CD4-positive, alpha-beta T cell treated with Interleukin-10 for 1 hour (primary cell): ENCODE results near the gene HIPK2.
A peak's percentile ranks its signal among the peaks of the same experiment; 100 is the strongest.

Source experiments
- DNase-seq: peaks from one replicate; pipeline ENCODE4 v3.0.0-alpha.2; 2020

HIPK2 gene

DNA sequence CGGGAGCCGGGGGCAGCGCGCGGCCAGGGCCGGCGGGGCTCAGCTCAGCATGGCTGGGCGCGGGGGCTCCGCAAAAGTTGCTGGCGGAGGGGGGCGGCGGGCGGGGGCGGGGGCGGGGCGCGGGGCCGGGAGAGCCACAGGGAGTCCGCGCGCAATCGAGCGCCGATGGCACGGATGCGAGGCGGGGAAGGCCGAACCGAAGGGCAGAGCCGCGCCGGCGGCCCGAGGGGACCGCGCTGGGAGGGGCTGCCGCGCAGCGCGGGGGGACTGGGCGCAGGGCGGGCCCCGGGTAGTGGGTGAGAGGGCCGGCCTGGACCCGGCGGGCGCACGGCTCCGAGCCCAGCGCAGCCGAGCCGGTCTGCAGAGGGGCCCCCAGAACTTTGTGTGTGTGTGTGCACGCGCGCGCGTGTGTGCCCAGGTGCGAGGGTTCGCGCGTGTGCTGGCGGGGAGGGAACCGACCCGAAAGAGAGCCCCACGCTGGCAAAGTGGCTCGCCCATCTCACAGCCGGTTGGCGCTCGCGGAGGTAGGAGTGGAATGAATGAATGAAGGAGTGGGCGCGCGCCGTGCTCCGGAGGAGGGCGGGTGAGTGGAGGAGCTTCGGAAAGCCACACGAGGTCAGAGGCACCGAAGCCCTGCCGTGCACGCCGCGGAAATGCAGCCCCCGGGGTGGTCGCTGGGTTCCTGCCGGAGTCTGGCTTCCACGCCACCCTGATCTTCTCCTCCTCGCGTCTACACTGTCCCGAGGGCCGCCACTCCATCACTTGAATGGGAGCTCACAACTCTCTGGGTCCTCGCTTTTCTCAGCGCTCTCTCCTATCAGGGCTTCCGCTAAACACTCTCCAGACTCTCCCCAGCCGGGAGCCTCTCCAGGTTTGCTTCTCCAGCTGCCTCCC is at the start of gene HIPK2:
Gene HIPK2, minus strand, starts transcription at position 51 of the 894 bp plus-strand sequence. CDS start 375 bp downstream, outside the sequence.
- DNase-seq, result peak; percentile 80

DNA sequence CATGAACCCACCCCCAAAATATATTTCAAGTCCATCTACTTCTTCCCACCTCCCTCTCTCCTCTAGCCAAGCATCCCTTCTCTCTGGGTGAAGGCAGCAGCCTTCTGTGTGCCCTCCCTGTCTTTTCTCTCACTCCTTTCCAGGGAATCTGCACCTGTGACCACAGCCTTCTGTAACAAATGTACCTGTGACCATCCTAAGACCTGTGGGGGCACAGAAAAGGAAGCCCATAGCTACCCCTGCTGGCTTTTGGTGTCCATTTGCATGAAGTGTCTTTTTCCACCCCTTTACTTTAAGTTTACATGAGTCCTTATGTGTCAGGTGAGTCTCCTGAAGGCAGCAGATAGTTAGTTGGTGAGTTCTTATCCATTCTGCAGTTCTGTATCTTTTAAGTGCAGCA is 49.2 kb upstream of the HIPK2 start:
- peak; percentile 10 for DNase-seq

DNA sequence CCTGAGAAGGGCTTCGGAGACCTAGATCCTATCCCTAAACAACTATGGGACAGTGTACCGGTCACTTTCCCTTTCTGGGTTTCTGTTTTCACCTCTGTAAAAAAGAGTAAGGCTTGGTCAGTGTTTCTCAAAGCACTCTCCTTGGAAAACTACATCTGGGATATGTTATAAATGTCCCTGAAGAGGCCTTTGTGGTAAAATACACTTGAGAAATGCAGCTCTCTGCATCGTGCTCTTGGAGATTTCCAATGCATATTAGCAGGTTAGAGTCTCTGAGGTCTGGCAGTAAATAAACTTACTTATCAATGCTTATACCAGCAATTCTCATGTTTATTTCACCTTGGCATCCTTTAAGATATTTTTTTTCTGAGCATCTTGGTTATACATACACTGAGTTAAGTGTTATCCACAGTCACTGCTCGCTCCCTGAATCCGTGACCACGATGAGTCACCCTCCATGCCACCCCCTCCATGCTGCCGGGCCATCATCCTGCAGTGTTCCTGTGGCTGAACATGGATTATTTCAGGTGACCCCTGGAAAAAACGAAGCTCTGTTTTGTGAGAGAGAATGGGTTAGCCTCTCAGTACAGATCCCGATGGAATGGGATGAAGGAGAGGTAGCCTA is 48.0 kb upstream of the HIPK2 start:
- DNase-seq, result no peak

DNA sequence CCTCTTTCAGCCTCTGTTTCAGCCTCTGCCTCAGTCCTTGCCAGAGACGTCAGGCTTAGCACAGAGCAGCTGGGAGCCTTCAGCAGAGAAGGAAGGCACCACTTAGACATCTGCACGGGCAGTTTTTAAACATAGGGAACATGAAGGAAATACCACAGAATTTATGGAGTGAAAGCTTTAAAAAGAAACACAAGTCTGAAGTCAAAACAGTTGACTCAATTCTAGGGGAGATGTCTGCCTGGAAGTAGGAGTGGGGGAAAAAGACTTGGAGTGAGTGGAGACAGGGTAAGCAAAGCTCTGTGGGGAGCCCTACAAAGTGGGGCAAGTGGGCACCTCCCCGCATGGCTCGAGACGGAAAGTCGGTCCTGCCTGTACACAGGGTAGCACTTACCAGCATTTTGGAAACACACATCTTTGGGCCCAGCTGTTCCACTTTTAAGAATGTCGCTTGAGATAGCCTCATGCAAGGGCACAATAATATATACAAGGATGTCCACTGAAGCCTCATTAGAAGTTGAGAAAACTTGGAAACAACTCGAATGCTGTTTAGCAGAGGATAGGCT is 46.2 kb upstream of the HIPK2 start:
- DNase-seq, result no peak

DNA sequence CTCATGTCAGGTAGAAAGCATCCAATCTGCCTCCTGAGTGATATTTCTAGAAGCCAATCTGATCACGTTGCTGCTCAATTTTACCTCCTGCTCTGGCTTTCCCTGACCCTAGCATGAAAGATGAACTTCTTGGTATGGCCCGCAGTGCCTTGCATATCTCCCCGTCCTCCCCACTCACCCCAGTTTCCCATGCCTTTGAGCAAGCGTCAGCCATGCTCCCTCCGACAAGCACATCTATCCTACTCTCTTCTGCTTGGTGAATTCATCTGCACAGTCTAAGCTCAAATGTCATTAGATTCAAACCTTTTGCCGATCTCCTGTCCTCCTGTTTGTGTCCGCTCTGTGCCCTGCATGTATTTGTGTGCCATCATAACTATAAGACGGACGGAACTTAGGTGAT is 45.1 kb upstream of the HIPK2 start:
- no peak for DNase-seq

DNA sequence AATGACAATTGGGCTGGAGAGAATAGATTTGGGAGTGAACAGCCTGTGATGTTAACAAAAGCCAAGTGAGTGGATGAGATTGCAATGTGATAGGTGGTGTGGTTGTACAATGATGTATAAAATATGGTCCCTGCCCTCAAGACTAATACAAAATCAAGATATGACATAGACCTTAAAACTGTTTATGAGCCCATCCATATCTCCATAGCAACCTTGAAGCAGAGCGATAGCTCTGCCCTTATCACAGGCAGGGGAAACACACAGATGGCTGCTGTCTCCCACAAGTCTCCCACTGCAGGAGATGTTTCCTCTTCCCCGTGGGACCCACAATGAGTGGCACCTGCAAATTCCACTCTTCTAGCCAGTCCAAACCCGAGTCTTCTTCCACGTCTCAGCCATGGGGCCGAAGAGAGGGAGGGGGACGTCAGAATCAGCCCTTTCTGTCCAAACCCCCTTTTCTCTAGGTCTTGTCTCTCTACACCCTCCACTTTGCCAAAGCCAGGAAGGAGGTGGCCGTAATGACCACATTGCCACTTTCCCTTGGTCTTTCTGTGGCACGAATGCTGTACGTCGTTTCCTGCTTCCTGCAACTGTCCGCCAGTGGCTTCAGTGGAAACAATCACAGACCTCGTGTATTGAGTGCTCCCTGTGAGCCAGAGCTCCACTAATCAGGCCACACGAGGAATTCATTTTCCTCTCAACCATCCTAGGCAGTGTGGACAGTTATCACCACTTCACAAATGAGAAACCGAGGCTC is 43.7 kb upstream of the HIPK2 start:
- DNase-seq, result no peak

DNA sequence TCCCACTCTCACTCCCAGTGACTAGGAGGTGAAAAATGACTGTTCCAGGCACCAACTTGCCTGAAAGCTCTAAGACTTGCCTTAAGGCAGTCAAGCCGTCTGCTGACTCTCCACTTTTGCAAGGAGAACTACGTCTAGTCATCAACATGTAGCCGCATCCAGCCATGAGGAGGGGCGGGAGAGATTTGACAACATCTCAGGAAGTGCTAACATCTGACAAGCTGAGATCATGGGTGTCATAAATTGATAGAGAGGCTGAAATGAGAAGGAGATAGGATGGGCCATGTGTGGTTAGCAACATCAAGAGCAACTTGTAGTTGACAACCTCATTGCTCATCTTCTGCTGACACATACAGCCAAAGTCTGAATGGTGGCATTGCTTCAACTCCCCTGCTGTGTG is 42.3 kb upstream of the HIPK2 start:
- no peak for DNase-seq

DNA sequence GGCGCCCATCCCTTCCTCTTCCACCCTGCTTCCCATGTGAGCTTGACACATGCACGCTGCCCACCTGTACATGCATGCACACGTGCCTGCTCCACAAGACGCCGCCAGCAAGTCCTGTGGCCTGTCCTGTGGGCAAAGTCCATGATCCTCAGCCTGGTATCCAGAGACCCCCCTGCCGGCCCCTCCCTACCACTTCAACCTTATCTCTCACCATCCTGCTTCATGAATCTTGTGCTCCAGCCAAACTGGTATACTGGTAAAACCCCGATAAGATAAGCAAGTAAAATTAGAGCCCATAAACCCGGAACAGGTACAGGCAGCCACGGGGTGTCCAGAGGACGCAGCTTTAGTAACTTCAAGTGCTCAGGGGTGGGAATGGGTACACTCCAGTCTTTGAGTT is 39.5 kb upstream of the HIPK2 start:
- no peak for DNase-seq

DNA sequence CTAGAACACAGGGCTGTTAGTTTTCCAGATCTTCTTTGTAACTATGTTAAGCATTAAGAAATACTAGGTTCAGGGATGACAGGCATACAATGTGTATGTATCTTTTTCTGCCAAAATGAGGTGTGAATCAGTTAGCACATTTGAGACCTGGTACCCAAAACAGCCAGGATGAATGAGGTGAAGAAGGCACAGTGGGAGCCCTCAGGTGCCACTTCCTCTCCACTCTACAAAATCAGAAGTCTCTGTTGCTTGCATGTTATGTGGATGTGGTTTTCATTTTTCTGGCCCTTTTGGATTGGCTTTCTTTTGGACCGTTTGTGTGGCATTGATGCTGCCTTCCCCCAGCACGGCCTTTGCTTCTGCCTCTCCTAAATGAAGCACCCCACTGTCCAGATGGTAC is 35.9 kb upstream of the HIPK2 start:
- no peak for DNase-seq

DNA sequence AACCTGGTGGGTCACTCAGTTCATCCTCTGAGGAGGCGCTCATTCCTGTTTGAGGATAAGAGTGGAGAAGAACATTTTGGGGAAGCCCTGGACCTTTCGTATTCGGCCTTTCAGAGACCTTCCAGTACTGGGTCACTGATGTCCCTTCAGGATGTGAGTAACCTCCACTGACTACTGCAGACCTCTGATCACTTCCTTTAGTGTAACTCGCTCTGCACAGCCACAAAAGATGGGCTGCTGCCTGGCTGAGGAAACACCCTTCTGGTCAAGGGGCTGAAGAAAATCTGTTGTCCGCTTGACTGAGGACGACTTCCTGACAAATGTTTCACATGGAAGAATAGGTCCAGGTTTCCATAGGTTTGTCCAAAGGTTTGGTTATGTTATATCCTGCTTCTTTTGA is 35.4 kb upstream of the HIPK2 start:
- DNase-seq, result no peak

DNA sequence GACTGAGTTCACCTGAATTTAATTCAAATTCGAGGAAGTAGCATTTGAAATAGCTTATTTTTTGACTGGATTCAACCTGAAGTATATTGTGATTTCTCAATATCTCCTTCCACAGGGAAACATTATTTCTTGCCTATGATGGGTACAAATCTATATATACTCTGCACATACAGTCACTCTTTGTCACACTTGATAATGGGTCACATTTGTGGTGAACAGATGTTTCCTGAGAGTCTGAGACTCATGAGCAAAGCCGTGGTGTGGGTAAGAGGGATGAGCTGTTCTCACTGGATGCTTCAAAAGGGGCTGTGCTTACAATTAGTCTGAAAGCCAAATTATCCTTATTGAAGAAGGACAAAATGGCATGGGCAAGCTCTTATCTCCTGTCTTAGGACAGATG is 33.3 kb upstream of the HIPK2 start:
- DNase-seq, result no peak

DNA sequence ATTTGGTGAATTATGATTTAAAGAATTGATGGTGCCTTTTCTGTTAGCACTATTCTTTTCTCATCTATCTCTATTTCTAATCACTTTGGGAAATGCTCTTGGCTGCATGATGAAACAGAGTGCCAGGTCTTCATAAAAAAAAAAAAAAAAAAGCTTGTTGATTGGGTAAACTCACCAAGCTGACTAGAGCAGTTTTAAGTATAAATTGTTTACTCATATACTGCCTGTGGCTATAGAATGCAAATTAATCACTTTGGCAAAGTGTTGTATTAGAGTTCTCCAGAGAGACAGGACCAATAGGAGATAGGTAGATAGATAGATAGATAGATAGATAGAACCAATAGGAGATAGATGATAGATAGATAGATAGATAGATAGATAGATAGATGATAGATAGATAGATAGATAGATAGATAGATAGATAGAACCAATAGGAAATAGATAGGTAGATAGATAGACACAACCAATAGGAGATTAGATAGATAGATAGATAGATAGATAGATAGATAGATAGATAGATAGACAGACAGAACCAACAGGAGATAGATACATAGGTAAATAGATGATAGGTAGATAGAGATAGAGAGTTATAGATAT is 31.1 kb upstream of the HIPK2 start:
- DNase-seq, result no peak

DNA sequence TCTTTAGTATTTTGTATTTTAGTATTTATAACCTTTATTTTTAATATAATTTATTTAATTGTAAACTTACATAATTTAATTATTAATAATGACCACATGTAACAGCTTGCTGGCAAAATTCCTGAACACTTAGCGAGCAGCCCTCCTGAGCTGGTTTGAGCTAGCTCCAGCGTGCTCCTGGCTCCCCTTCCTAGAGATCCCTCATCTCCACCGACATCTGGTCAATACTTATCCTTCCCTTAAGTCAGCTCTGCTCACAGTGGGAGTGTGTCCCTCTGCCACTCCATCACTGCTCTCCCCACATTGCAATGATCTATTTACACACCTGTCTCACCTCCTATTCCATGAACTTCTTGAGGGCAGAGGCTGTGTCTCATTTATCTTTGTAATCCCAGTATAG is 30.6 kb upstream of the HIPK2 start:
- DNase-seq, result no peak

DNA sequence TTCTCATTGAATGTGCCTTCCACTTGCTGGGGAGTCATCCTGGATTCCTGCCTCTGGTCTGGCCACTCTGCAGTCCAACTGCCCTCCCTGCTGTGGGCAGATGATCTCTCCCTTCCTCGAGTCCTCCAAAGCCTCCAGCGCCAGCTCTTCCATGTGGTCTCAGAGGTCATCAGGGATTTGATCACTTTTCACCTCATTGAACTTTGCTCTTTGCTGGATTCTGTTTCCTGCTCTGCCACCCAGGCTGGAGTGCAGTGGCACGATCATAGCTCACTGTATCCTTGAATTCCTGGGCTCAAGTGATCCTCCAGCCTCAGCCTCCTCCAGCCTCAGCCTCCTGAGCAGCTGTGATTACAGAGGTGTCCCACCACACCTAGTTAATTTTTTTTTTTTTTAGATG is 29.2 kb upstream of the HIPK2 start:
- DNase-seq, result no peak

DNA sequence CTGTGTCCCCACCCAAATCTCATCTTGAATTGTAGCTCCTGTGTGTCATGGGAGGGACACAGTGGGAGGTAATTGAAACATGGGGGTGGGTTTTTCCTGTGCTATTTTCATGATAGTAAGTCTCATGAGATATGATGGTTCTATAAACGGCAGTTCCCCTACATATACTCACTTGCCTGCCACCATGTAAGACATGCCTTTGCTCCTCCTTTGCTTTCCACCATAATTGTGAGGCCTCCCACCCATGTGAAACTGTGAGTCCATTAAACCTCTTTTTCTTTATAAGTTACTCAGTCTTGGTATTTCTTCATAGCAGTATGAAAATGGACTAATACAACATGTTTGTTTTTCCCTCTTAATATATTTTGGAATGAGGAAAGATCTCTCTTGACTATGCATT is 26.8 kb upstream of the HIPK2 start:
- no peak for DNase-seq

DNA sequence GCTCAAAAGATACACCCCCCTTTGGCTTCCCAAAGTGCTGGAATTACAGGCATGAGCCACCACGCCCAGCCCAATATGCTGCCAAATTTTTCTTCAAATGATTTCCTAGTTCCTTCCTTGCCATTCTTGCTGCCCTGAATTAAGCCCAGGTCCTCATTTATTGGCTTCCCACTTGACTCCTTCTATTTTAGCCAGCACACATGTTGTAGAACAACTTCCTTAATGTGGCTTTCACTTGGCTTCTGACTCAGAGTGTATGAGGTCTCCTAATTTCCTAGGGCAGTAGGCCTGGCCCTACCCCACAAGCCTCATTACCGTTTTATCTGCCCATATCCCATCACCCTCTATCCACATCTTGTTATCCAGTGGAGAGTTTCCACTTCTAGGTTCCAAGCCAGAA is 21.8 kb upstream of the HIPK2 start:
- DNase-seq, result no peak

DNA sequence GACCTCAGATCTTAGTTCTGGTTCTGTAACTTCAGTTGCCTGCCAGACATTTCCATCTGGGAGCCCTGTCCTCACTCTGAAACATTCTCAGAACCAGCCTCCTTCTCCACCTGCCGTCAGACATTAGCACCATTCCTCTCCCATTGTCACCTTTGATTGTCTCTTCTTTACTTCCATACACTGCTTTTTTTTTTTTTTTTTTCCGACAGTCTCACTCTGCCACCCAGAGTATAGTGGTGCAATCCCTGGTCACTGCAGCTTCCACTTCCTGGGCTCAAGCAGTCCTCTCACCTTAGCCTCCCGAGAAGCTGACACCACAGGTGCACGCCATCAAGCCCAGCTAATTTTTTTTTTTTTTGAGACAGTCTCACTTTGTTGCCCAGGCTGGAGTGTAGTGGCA is 21.1 kb upstream of the HIPK2 start:
- no peak for DNase-seq

DNA sequence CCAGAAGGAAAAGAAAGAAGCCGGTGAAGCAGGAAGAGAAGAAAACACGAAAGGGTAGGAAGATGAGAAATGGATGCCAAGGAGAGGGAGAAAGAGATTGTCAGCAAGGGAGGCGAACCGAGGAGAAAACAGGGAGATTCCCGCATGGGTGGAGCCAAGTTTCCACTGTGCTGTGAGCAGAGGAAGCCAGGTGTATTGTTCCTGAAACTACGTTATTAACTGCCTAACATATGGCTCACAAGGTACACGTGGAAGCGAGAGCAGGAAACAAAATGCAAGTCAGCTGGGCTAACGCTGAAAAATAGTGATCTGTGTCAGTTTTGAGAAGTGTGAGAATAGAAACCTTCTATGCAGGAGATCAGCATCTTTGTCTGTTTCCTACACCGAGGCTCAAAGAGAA is 20.4 kb upstream of the HIPK2 start:
- no peak for DNase-seq

DNA sequence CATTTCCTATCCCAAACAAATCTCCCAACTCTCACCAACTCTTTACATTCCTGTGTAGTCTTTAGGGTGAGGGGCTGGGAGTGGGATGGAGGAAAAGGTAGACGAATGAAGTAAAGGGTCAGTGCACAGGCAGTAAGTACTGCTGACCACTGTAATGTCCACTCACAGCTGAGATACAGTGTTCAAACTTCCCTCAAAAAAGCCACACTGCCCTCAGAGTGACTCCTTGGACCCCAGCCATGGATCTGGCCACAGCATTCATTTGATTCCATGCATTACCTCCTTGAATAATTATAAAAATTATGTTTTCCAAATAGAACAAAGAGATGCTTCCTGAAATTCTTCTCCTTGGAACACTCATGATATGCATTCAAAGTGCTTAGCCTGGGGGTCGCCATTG is 19.8 kb upstream of the HIPK2 start:
- DNase-seq, result no peak

DNA sequence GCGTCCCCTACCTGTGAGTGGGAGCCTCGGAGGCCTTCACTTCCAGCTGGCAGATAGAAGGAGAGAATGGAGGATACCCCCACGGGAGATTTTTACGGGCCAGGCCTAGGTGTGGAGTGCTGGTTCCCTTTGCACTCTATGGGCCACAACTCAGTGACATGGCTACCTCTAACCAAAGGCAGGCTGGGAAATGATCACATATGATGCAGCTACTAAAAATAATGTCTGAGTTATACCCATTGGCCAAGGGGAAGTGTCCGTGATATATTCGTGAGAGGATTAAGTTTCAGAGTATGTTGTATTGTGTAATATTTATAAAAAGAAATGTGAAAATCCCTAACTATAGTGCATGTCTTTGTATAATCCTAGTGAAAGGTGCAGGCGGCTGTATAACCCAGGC is 13.5 kb upstream of the HIPK2 start:
- no peak for DNase-seq

DNA sequence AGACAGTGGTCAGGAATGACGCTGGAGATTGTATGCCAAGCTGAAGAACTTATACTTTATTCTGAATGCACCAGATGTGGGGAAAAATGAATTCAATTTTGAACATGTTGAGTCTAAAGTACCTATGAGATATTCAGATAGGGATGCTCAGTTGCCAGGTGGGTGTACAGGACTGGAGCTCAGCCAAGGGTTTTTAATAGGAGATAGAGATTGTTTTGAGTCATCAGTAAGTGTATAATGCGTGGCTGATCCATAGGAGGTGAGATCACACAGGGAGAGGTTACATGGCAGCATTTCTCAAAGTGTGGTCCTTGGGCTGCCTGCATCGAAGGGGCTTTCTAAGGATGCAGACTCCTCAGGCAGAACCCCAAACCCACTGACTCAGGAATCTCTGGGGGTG is 6.8 kb upstream of the HIPK2 start:
- no peak for DNase-seq

DNA sequence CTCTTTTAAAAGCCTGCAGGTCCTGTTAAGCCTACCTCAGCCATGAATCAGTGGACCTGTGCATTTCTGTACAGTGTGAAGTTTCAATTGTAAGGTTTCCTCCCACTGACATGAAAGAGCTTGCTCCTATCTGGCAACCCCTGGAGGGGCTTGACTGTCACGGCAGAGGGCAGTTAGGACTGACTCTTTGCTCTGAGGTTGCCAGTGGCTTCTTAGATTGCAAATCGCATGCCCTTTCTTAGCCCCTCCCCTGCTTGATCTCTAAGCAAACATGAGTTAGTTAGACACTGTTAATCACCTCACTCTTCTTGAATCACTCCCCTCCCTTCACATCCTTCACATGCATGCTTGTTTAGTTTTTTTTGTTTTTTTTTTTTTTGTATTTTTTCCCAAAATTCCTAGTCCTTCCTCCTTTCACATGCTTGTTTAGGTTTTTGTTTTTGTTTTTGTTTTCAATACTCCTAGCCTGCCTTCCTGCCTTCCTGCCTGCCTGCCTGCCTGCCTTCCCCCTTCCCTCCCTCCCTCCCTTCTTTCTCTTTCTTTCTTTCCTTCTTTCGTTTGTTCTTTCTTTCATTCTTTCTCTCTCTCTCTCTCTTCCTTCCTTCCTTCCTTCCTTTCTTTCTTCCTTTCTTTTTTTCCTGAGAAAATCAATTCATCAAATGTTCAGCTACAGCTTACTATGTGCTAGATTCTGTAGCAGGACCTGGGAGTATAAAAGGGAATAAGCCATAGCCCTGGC is 6.0 kb upstream of the HIPK2 start:
- no peak for DNase-seq
